ENCODE results near the gene EPPIN.
A peak's percentile ranks its signal among the peaks of the same experiment; 100 is the strongest.
"Not testable (repeated sequence)": the region's sequence is repeated elsewhere in the genome, so short reads cannot be mapped to it uniquely, and the experiment has no call there.

Gene EPPIN

GRCh38 chr20:45547206-45547770 is at the start of gene EPPIN:
Gene EPPIN (minus strand): TSS chr20:45547401. CDS start chr20:45547357, 44 bp downstream.
- Mint-ChIP-seq H3K4me3 (no peak within 1 kb of the TSS), H3K9me3 (no peaks in the 10 kb centered on the region), H3K4me1 (no peaks in the 10 kb centered on the region), H3K27ac (no peak within 1 kb of the TSS), H3K36me3 (no peaks in the 10 kb centered on the region)
- ATAC-seq (no peak), DNase-seq (ENCODE audit: low spot score in 2 of 2) (no peak)

DNA sequence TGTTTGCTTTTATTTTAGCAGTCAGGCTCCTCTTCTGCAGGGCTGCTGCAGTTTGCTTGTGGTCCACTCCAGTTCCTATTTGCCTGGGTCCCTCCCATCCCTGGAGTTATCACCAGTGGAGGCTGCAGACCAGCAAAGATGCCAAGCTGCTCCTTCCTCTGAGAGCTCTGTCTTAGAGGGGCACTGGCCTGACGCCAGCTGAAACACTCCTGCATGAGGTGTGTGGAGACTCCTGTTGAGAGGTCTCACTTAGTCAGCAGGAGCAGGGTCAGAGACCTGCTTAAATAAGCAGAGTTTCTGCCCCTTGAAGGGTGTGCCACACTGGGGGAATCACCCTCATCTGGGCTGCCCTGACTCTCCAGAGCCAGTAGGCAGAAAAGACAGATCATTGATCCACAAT is 48.0 kb upstream of the EPPIN start:
- H3K4me1 Mint-ChIP-seq = no peaks in the 10 kb centered on the region
- no peaks in the 10 kb centered on the region for H3K36me3 Mint-ChIP-seq
- H3K4me3 Mint-ChIP-seq = no peak overlapping the region
- H3K9me3 Mint-ChIP-seq = no peaks in the 10 kb centered on the region
- no peak overlapping the region for H3K27ac Mint-ChIP-seq
- DNase-seq (ENCODE audit: low spot score in 2 of 2) = no peak
- ATAC-seq = no peak

- Mint-ChIP-seq H3K4me1 (no peaks in the 10 kb centered on the region), H3K4me3 (no peak overlapping the region), H3K36me3 (no peaks in the 10 kb centered on the region), H3K27ac (no peak overlapping the region), H3K9me3 (no peaks in the 10 kb centered on the region)
- ATAC-seq = no peak
- DNase-seq (ENCODE audit: low spot score in 2 of 2) = no peak
Observed at GRCh38 chr20:45593498-45593897, 46.3 kb upstream of the EPPIN start.

GRCh38 chr20:45592574-45593189 is 45.5 kb upstream of the EPPIN start:
- Mint-ChIP-seq H3K4me1 (no peaks in the 10 kb centered on the region), H3K4me3 (no peak overlapping the region), H3K27ac (no peak overlapping the region), H3K9me3 (no peaks in the 10 kb centered on the region), H3K36me3 (no peaks in the 10 kb centered on the region)
- DNase-seq (ENCODE audit: low spot score in 2 of 2) (no peak), ATAC-seq (peak; percentile 67)

GRCh38 chr20:45589725-45590124 is 42.5 kb upstream of the EPPIN start:
- Mint-ChIP-seq H3K4me3 (no peak overlapping the region), H3K4me1 (no peaks in the 10 kb centered on the region), H3K9me3 (no peaks in the 10 kb centered on the region), H3K36me3 (no peaks in the 10 kb centered on the region), H3K27ac (no peak overlapping the region)
- DNase-seq (ENCODE audit: low spot score in 2 of 2) = no peak
- no peak for ATAC-seq

- no peak for ATAC-seq
- H3K9me3 Mint-ChIP-seq = no peaks in the 10 kb centered on the region
- no peak overlapping the region for H3K4me3 Mint-ChIP-seq
- no peak for DNase-seq (ENCODE audit: low spot score in 2 of 2)
- H3K36me3 Mint-ChIP-seq = no peaks in the 10 kb centered on the region
- no peaks in the 10 kb centered on the region for H3K4me1 Mint-ChIP-seq
- no peak overlapping the region for H3K27ac Mint-ChIP-seq
Observed at GRCh38 chr20:45588800-45589199, 41.6 kb upstream of the EPPIN start.

- not testable (repeated sequence) for H3K27ac Mint-ChIP-seq; ATAC-seq; H3K36me3 Mint-ChIP-seq; H3K4me1 Mint-ChIP-seq; H3K4me3 Mint-ChIP-seq; DNase-seq (ENCODE audit: low spot score in 2 of 2); H3K9me3 Mint-ChIP-seq
Observed at GRCh38 chr20:45585986-45586385, 38.8 kb upstream of the EPPIN start.

DNA sequence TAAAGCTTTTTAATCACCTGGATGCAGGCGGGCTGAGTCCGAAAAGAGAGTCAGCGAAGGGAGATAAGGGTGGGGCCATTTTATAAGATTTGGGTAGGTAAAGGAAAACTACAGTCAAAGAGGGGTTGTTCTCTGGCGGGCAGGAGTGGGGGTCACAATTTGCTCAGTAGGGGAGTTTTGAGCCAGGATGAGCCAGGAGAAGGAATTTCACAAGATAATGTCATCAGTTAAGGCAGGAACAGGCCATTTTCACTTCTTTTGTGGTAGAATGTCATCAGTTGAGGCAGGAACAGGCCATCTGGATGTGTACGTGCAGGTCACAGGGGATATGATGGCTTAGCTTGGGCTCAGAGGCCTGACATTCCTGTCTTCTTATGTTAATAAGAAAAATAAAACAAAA is 37.1 kb upstream of the EPPIN start:
- H3K9me3 Mint-ChIP-seq; DNase-seq (ENCODE audit: low spot score in 2 of 2); H3K36me3 Mint-ChIP-seq; H3K27ac Mint-ChIP-seq; ATAC-seq; H3K4me1 Mint-ChIP-seq; H3K4me3 Mint-ChIP-seq: not testable (repeated sequence)

- Mint-ChIP-seq H3K4me3 (no peak overlapping the region), H3K9me3 (no peaks in the 10 kb centered on the region), H3K4me1 (no peaks in the 10 kb centered on the region), H3K27ac (no peak overlapping the region), H3K36me3 (no peaks in the 10 kb centered on the region)
- no peak for ATAC-seq
- no peak for DNase-seq (ENCODE audit: low spot score in 2 of 2)
Observed at GRCh38 chr20:45583502-45583901, 36.3 kb upstream of the EPPIN start.

- Mint-ChIP-seq H3K9me3 (no peaks in the 10 kb centered on the region), H3K4me1 (no peaks in the 10 kb centered on the region), H3K27ac (no peak overlapping the region), H3K36me3 (no peaks in the 10 kb centered on the region), H3K4me3 (no peak overlapping the region)
- DNase-seq (ENCODE audit: low spot score in 2 of 2) (no peak), ATAC-seq (no peak)
Observed at GRCh38 chr20:45581702-45582101, 34.5 kb upstream of the EPPIN start.

DNA sequence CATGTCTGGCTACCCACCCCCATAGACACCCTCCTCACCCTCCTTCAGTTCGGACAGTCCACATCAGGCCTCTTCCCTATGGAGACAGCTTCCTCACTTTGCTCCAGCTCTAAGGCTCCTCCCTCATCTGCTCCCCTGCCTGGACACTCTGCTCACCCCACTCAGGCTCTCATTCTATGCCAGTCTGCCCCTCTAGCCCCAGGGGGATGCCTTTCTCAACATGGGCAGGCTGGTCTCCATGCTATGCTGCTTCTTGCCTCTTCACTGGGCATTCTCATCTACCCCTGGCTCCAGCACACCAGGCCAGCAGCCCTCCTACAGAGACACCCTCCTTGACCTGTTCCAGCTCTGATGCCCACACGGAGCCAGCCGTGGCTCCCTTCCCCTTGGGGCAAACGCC is 32.0 kb upstream of the EPPIN start, which contains the start of gene WFDC8:
Gene WFDC8, minus strand, starts transcription at position 101 of the 400 bp plus-strand sequence. Its CDS starts 37 bp downstream, at position 64.
- Mint-ChIP-seq H3K4me1 (no peaks in the 10 kb centered on the region), H3K9me3 (no peaks in the 10 kb centered on the region), H3K36me3 (no peaks in the 10 kb centered on the region), H3K27ac (no peak within 1 kb of the TSS), H3K4me3 (no peak within 1 kb of the TSS)
- ATAC-seq (peak; percentile 37), DNase-seq (ENCODE audit: low spot score in 2 of 2) (no peak)

GRCh38 chr20:45578231-45578630 is 31.0 kb upstream of the EPPIN start:
- Mint-ChIP-seq H3K9me3 (no peaks in the 10 kb centered on the region), H3K36me3 (no peaks in the 10 kb centered on the region), H3K4me3 (no peak overlapping the region)

GRCh38 chr20:45576995-45577394 is 29.8 kb upstream of the EPPIN start:
- H3K9me3 Mint-ChIP-seq = no peaks in the 10 kb centered on the region
- H3K4me1 Mint-ChIP-seq = no peaks in the 10 kb centered on the region
- no peak overlapping the region for H3K27ac Mint-ChIP-seq
- DNase-seq (ENCODE audit: low spot score in 2 of 2) (no peak), ATAC-seq (no peak)
- no peak overlapping the region for H3K4me3 Mint-ChIP-seq
- H3K36me3 Mint-ChIP-seq = no peaks in the 10 kb centered on the region

More at GRCh38 chr20:45578231-45578630, 31.0 kb upstream of the EPPIN start:
- no peak for DNase-seq (ENCODE audit: low spot score in 2 of 2)
- H3K27ac Mint-ChIP-seq = no peak overlapping the region
- H3K4me1 Mint-ChIP-seq = no peaks in the 10 kb centered on the region
- no peak for ATAC-seq

GRCh38 chr20:45575931-45576330 is 28.7 kb upstream of the EPPIN start:
- no peak for ATAC-seq
- H3K4me3 Mint-ChIP-seq = no peak overlapping the region

DNA sequence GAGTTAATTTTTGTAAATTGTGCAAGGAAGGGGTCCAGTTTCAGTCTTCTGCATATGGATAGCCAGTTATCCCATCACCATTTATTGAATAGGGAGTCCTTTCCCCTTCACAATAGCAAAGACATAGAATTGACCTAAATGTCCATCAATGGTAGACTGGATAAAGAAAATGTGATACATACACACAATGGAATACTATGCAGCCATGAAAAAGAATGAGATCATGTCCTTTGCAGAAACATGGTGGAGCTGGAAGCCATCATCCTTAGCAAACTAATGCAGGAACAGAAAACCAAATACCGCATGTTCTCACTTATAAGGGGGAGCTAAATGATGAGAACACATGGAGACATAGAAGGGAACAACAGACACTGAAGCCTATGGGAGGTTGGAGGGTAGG is 22.4 kb upstream of the EPPIN start:
- DNase-seq (ENCODE audit: low spot score in 2 of 2); ATAC-seq; H3K27ac Mint-ChIP-seq; H3K4me3 Mint-ChIP-seq; H3K36me3 Mint-ChIP-seq; H3K9me3 Mint-ChIP-seq; H3K4me1 Mint-ChIP-seq: not testable (repeated sequence)

More at GRCh38 chr20:45575931-45576330, 28.7 kb upstream of the EPPIN start:
- no peaks in the 10 kb centered on the region for H3K4me1 Mint-ChIP-seq
- DNase-seq (ENCODE audit: low spot score in 2 of 2) = no peak
- no peaks in the 10 kb centered on the region for H3K9me3 Mint-ChIP-seq
- H3K27ac Mint-ChIP-seq = no peak overlapping the region
- no peaks in the 10 kb centered on the region for H3K36me3 Mint-ChIP-seq

- H3K27ac Mint-ChIP-seq = no peak overlapping the region
- no peak for DNase-seq (ENCODE audit: low spot score in 2 of 2)
- no peaks in the 10 kb centered on the region for H3K4me1 Mint-ChIP-seq
- H3K9me3 Mint-ChIP-seq = peaks cover 3% of the 10 kb centered on the region
- no peak for ATAC-seq
- no peak overlapping the region for H3K4me3 Mint-ChIP-seq
- no peaks in the 10 kb centered on the region for H3K36me3 Mint-ChIP-seq
Observed at GRCh38 chr20:45564760-45565276, 17.6 kb upstream of the EPPIN start.
